Measurements from ENCODE around the gene INTS6.

- TF ChIP-seq USF2 (CRISPR knock-in tag; IDR thresholded peaks at IDR 0.05) (no peak), MAX (CRISPR knock-in tag; IDR thresholded peaks at IDR 0.05) (no peak), NR1H2 (CRISPR knock-in tag; IDR thresholded peaks at IDR 0.05) (no peak), ZNF317 (CRISPR knock-in tag; IDR thresholded peaks at IDR 0.05; ENCODE audit: borderline replicate concordance, low read depth) (no peak), SOX15 (CRISPR knock-in tag; IDR thresholded peaks at IDR 0.05) (no peak), ZBTB21 (CRISPR knock-in tag; IDR thresholded peaks at IDR 0.05; ENCODE audit: borderline replicate concordance) (no peak), ETV6 (CRISPR knock-in tag; IDR thresholded peaks at IDR 0.05) (no peak), ELF4 (CRISPR knock-in tag; IDR thresholded peaks at IDR 0.05; ENCODE audit: low read depth) (no peak), RORB (CRISPR knock-in tag; IDR thresholded peaks at IDR 0.05) (no peak), E2F1 (CRISPR knock-in tag; IDR thresholded peaks at IDR 0.05) (no peak), ZNF416 (CRISPR knock-in tag; IDR thresholded peaks at IDR 0.05) (no peak), JAZF1 (CRISPR knock-in tag; IDR thresholded peaks at IDR 0.05) (no peak)
- TF ChIP-seq, protein P1, sequence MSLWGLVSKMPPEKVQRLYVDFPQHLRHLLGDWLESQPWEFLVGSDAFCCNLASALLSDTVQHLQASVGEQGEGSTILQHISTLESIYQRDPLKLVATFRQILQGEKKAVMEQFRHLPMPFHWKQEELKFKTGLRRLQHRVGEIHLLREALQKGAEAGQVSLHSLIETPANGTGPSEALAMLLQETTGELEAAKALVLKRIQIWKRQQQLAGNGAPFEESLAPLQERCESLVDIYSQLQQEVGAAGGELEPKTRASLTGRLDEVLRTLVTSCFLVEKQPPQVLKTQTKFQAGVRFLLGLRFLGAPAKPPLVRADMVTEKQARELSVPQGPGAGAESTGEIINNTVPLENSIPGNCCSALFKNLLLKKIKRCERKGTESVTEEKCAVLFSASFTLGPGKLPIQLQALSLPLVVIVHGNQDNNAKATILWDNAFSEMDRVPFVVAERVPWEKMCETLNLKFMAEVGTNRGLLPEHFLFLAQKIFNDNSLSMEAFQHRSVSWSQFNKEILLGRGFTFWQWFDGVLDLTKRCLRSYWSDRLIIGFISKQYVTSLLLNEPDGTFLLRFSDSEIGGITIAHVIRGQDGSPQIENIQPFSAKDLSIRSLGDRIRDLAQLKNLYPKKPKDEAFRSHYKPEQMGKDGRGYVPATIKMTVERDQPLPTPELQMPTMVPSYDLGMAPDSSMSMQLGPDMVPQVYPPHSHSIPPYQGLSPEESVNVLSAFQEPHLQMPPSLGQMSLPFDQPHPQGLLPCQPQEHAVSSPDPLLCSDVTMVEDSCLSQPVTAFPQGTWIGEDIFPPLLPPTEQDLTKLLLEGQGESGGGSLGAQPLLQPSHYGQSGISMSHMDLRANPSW (CRISPR knock-in tag; conservative IDR thresholded peaks at IDR 0.05; ENCODE audit: low read depth): no peak
- TF ChIP-seq, protein P2, sequence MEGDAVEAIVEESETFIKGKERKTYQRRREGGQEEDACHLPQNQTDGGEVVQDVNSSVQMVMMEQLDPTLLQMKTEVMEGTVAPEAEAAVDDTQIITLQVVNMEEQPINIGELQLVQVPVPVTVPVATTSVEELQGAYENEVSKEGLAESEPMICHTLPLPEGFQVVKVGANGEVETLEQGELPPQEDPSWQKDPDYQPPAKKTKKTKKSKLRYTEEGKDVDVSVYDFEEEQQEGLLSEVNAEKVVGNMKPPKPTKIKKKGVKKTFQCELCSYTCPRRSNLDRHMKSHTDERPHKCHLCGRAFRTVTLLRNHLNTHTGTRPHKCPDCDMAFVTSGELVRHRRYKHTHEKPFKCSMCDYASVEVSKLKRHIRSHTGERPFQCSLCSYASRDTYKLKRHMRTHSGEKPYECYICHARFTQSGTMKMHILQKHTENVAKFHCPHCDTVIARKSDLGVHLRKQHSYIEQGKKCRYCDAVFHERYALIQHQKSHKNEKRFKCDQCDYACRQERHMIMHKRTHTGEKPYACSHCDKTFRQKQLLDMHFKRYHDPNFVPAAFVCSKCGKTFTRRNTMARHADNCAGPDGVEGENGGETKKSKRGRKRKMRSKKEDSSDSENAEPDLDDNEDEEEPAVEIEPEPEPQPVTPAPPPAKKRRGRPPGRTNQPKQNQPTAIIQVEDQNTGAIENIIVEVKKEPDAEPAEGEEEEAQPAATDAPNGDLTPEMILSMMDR (IDR thresholded peaks at IDR 0.05): no peak
These were observed 140.8 kb downstream of the INTS6 start for GRCh38 chr13:51311957-51312520.
